Measurements from ENCODE around the gene LRRC10B.

Gene LRRC10B

GRCh38 chr11:61486779-61487178 is 21.8 kb upstream of the LRRC10B start:
- no peak for DNase-seq (ENCODE audit: low read depth in 2 of 2)

- DNase-seq (ENCODE audit: low read depth in 2 of 2) = no peak
These were observed 21.1 kb upstream of the LRRC10B start for GRCh38 chr11:61487342-61488025.

GRCh38 chr11:61488651-61489291 is 19.8 kb upstream of the LRRC10B start:
- no peak for DNase-seq (ENCODE audit: low read depth in 2 of 2)

GRCh38 chr11:61489833-61490721 is 18.5 kb upstream of the LRRC10B start:
- DNase-seq (ENCODE audit: low read depth in 2 of 2) = no peak

- DNase-seq (ENCODE audit: low read depth in 2 of 2) = no peak
These were observed 16.7 kb upstream of the LRRC10B start for GRCh38 chr11:61491736-61492395.

- DNase-seq (ENCODE audit: low read depth in 2 of 2) = no peak
These were observed 14.1 kb upstream of the LRRC10B start for GRCh38 chr11:61494381-61494961.

- no peak for DNase-seq (ENCODE audit: low read depth in 2 of 2)
These were observed 12.5 kb upstream of the LRRC10B start for GRCh38 chr11:61495801-61496601.

GRCh38 chr11:61496602-61497400 is 11.7 kb upstream of the LRRC10B start:
- no peak for DNase-seq (ENCODE audit: low read depth in 2 of 2)

GRCh38 chr11:61497473-61497872 is 11.1 kb upstream of the LRRC10B start:
- DNase-seq (ENCODE audit: low read depth in 2 of 2) = no peak

- no peak for DNase-seq (ENCODE audit: low read depth in 2 of 2)
These were observed 10.7 kb upstream of the LRRC10B start for GRCh38 chr11:61497876-61498275.

GRCh38 chr11:61498767-61499341 is 9.7 kb upstream of the LRRC10B start:
- no peak for DNase-seq (ENCODE audit: low read depth in 2 of 2)

GRCh38 chr11:61499816-61500491 is 8.6 kb upstream of the LRRC10B start:
- no peak for DNase-seq (ENCODE audit: low read depth in 2 of 2)

- DNase-seq (ENCODE audit: low read depth in 2 of 2) = no peak
These were observed 6.0 kb upstream of the LRRC10B start for GRCh38 chr11:61502522-61502921.

GRCh38 chr11:61503135-61503770 is 5.3 kb upstream of the LRRC10B start:
- no peak for DNase-seq (ENCODE audit: low read depth in 2 of 2)

GRCh38 chr11:61505106-61505505 is 3.4 kb upstream of the LRRC10B start:
- no peak for DNase-seq (ENCODE audit: low read depth in 2 of 2)

- DNase-seq (ENCODE audit: low read depth in 2 of 2) = no peak
These were observed 2.9 kb upstream of the LRRC10B start for GRCh38 chr11:61505640-61506155.

GRCh38 chr11:61507012-61507768 is 1.4 kb upstream of the LRRC10B start:
- no peak for DNase-seq (ENCODE audit: low read depth in 2 of 2)

Data from activated CD8-positive, alpha-beta memory T cell treated with anti-CD3 and anti-CD28 coated beads for 4 hours (primary cell).